Fibroblast of the aortic adventitia (primary cell): Measurements from ENCODE around the gene KAZALD1. TPM values are rescaled to one million over a fixed set of nuclear protein-coding genes. Genes with fewer than 3 reads are reported as not detected.

Experiments
- DNase-seq: peaks from one replicate; pipeline ENCODE4 v3.0.0-alpha.2; 2010; ENCODE audit warnings: low read depth
- H3K4me3 ChIP-seq: 2 replicates; pipeline ENCODE4 v1.5.1; 2011; ENCODE audit warnings: low read depth, mild to moderate bottlenecking, control low read depth, low read length, moderate library complexity
- CTCF ChIP-seq: IDR thresholded peaks from 2 replicates; pipeline ENCODE4 v1.5.1; 2011; ENCODE audit warnings: mild to moderate bottlenecking, low read length, control low read depth, inconsistent platforms; ENCODE audit not compliant: insufficient read depth
- total RNA-seq: library from RNA; depleted of rRNA; stranded (reverse); fragments of >200 nt; gene quantifications from 2 replicates; pipeline ENCODE4 v1.2.3, GENCODE V29; 2012; ENCODE audit warnings: low replicate concordance

The KAZALD1 gene
- total RNA-seq, 1 donor = 62.4 TPM

DNA sequence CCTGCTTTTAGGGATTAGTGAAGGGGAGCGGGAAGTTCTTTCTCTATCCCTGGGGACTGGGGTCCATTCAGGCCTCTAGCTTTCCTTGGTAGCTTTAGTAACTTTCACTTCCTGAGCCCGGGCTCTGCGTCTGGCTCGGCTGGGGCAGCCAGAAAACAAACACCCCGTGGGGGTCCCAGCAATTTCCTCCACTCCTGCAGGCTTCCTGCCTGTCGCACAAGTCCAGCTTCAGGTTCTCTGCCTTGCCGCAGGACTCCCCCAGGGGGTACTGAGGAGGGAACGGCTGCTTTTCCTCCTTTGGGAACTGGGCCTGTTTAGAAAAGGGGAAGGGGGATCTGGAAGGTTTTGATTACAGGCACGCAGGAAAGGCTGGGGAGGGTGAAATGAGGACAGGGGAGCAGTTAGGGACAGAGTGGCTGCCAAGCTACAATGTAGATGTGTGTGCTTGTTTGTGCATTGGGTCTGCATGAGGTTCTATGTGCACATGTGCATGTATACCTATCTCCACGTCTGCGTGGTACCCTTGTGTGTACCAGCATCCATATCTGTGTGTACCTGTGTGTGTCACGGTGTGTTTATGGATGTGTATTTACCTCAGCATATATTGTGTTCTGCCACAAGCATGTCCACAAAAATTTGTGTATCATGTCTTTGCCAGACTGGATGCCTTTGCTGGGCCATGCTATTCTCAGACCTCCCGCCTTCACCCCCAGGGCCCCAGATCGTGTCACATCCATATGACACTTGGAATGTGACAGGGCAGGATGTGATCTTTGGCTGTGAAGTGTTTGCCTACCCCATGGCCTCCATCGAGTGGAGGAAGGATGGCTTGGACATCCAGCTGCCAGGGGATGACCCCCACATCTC lies 2.0 kb downstream of the KAZALD1 start:
- no peak for DNase-seq
- no peak for TF ChIP-seq CTCF
- H3K4me3 ChIP-seq = peak overlapping the region; percentile 100

- H3K4me3 ChIP-seq = no peak overlapping the region
- no peak for TF ChIP-seq CTCF
- DNase-seq = no peak
These were observed 2.7 kb downstream of the KAZALD1 start for GRCh38 chr10:101064415-101065030.

DNA sequence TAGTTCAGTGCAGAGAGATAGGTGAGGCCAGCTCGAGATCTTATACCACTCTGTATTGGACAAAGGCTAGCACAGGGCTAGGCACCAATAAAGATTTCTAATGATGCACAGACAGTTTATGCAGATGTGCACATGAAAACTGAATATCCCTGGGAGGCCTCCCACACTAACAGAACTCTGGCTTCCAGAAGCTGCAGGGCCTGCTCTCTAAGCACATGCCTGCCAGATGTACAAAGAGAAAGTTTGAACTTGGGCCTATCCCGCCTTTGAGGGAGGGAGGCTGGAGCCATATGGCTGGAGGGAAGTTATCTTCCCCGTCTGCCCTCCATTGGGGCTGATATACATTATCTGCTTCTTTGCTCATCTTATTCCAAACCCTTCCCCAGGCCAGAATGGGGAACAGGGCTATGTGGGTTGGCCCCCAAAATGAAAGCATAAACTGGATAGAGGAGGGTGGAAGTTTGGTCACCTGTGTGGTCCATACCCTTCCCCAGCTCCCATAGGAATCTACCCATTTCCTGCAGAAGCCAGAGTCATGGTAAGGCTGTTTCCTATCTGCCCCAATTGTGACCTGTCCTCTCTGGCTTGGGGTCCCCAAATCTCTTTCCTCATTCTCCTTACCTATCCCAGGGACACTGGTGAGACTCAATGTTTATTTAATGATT lies 3.8 kb downstream of the KAZALD1 start:
- no peak for TF ChIP-seq CTCF
- DNase-seq = peak; percentile 71
- H3K4me3 ChIP-seq = peak overlapping the region; percentile 64

DNA sequence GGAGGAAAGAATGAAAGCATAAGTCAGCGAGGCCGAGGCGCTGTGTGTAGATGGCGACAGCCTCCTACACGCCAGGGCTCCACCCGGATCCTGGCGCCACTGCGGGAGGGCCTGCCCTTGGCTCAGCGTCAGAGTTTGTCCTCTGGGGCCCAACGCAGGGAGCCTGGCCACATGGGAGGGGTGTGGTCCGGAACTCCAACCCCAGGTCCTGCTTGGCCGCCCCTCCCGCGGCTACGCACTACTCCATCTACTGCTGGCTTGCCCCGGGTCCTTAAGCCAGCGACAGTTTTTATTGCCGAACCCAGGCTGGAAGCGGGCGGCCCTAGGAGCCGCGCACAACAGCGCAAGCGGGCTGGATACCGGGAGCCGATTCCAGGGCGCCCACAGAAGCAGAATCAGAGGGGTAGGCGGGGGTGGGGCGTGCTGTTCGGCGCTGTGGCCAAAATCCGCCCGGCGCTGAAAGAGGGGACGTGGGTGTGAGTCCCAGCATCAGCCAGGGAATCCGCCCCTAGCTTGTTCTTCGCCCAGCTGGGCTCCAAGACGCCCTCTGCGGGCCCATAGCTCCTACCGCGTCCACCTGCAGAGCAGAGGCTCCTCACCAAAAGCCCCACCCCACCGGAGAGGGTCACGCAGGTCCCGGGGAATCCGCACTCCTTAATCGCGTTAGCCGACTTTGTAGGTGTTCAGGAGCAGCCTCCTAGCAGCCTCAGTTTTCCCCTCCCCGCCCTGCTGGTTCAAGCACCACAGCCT lies 4.5 kb downstream of the KAZALD1 start:
- H3K4me3 ChIP-seq = peak overlapping the region; percentile 64
- TF ChIP-seq CTCF = peak; percentile 62
- DNase-seq = peak; percentile 79

- no peak for TF ChIP-seq CTCF
- H3K4me3 ChIP-seq = peak overlapping the region; percentile 64
- peak; percentile 10 for DNase-seq
These were observed 5.1 kb downstream of the KAZALD1 start for GRCh38 chr10:101066896-101067355.
